Mononuclear cell (primary cell): ENCODE results near the gene USB1. TPM values are rescaled to one million over a fixed set of nuclear protein-coding genes. Genes with fewer than 3 reads are reported as not detected.
"Not testable (repeated sequence)": the region's sequence is repeated elsewhere in the genome, so short reads cannot be mapped to it uniquely, and the experiment has no call there.

ENCODE experiments used
- H3K27me3 ChIP-seq: 2 replicates; pipeline ENCODE4 v1.6.0; 2011; ENCODE audit warnings: low read length, control low read depth; ENCODE audit not compliant: insufficient read depth
- H3K4me1 ChIP-seq: 2 replicates; pipeline ENCODE4 v1.5.1; 2011; ENCODE audit warnings: mild to moderate bottlenecking, low read length, control low read depth; ENCODE audit not compliant: insufficient read depth
- H3K4me3 ChIP-seq: 2 replicates; pipeline ENCODE4 v1.5.1; 2011; ENCODE audit warnings: mild to moderate bottlenecking, low read length, moderate library complexity
- H3K9me3 ChIP-seq: 2 replicates; pipeline ENCODE4 v1.5.1; 2011; ENCODE audit warnings: low read depth, mild to moderate bottlenecking, control low read depth, low read length
- total RNA-seq: library from RNA; depleted of rRNA; stranded (reverse); fragments of >200 nt; gene quantifications from one replicate; pipeline ENCODE4 v1.2.3, GENCODE V29; 2012

USB1 gene
- total RNA-seq, 1 donor = 20.4 TPM

DNA sequence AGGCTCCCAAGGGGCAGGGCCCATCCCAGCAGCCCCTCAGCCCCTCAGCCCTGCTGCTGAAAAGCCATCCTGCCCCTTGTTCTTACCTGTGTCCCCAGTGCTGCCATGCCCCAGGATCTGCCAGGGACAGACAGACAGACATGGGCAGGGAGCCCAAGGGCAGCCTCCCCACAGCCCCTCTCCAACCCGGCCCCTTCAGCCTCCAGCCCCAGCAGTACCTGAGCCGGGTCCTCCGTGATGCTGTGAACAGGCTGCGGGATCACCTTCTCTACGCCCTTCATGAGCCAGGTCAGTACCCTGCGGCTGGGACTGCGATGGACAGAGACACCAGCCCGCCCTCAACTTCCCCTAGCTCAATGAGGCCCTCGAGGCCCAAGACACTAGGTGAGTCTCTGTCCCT lies 38.5 kb upstream of the USB1 start:
- Histone ChIP-seq H3K9me3 (no peaks in the 10 kb centered on the region), H3K4me3 (no peak overlapping the region), H3K4me1 (no peaks in the 10 kb centered on the region), H3K27me3 (no peaks in the 10 kb centered on the region)

DNA sequence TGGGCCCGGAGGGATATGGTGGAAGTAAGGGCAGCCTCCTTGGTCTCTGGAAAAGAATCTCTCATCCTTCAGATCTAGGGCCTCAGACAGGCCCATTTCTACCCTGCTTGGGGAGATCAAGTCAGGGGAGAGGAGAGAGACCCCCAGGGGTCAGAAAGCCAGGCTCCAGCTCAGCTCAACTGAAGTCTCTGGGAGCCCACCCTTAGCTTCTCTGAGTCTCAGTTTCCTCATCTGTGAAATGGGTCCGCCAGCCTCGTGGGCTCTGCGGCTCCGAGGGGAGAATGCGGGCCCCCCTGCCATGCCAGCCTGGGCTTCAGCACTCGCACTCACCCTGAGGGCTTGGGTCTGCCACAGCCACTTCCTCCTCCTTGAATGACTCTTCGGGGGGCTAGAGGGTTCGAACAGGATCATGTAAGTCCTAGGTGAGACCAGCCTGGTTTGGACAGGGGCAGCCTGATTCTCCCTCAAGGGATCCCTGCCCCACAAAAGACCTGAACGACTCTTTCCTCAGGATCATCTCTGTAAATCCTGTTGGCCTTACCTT lies 37.0 kb upstream of the USB1 start:
- H3K4me3 ChIP-seq = no peak overlapping the region
- H3K4me1 ChIP-seq = no peaks in the 10 kb centered on the region
- no peaks in the 10 kb centered on the region for H3K9me3 ChIP-seq
- H3K27me3 ChIP-seq = no peaks in the 10 kb centered on the region

DNA sequence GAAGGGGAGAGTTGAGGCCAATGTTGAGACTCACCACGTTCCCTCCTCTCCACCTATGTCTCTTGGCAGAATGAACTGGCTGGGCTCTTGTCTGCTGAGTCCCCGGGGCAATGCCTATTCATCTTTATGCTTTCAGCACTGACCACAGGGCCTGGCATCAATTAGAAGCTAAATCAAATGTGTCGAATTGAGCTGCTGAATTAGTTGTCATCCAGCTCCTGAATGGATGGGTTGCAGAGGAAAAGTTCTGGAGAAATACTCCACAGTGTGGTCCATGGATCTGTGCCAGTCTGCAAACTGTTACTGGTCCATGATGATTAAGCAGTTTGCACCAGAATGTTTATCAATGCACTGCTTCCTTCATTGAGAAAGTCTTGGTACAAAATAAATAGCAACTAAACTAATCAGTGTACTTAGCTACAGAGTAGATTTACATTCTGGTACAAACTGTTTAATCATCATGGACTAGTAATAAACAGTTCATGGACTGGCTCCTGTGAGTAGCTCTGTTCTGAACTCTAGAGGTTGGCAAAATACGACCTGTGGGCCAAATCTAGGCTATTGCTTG lies 34.9 kb upstream of the USB1 start:
- Histone ChIP-seq H3K4me3 (no peak overlapping the region), H3K9me3 (no peaks in the 10 kb centered on the region), H3K27me3 (no peaks in the 10 kb centered on the region), H3K4me1 (no peaks in the 10 kb centered on the region)

DNA sequence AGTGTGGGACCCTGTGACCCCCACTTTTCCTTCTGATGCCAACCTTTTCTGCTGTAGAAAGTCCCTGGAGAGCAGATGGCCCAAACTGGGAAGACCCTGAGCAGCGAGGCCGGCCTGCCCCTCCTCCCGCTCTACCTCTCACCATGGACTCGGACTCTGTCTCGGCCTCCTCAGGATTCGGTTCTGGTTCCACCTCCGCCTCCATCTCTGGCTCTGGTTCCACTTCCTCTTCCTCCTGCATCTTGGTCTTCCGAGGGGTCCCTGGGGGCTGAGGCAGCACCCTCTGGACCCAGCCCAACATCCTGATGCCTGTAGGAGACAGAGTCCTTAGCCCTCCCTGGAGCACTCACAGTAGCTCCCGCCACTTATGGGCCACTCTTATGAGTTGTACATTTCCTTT lies 34.2 kb upstream of the USB1 start:
- no peaks in the 10 kb centered on the region for H3K27me3 ChIP-seq
- no peaks in the 10 kb centered on the region for H3K4me1 ChIP-seq
- no peak overlapping the region for H3K4me3 ChIP-seq
- H3K9me3 ChIP-seq = no peaks in the 10 kb centered on the region

DNA sequence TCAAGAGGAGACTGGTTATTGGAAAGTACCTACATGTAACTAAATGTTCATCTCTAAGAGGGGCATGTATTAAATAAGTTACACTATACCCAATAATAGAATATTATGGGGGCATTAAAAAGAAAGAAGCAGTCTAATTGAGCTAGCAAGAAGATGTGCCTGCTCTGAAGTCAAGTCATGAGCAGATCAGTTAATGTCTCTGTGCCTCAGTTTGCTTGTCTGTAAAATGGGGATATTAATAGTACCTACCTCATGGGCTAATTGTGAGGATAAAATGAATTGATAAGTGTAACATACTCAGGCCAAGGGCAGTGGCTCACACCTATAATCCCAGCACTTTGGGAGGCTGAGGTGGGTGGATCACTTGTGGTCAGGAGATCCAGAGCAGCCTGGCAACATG lies 33.3 kb upstream of the USB1 start:
- Histone ChIP-seq H3K4me3 (no peak overlapping the region), H3K27me3 (no peaks in the 10 kb centered on the region), H3K4me1 (no peaks in the 10 kb centered on the region), H3K9me3 (no peaks in the 10 kb centered on the region)

DNA sequence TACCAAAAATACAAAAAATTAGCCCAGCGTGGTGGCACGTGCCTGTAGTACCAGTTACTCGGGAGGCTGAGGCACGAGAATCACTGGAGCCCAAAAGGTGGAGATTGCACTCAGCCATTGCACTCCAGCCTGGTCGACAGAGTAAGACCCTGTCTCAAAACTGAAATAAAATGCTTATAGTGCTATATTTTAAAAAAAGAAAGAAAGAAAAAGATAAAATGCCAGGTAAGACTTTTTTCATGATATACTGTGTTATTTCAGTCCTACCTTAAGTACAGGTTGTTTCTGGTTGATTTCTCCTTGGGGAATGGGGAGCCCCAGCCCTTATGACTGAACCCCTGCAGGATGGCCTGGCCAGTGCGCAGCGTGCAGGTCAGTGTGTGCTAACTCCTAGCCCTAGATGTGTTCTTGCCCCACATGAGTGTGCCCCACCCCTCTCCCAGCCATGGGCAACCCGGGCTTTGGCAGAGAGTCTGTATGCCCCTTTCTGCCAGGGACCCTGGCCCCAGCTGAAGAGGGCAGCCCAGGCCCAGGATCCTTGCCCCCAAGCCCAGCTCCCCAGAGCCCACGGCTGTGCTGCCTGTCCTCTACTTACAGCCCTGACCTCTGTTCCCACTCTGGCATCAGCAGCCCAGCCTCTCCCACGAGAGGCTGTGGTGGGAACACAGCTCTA lies 31.6 kb upstream of the USB1 start:
- H3K4me1 ChIP-seq = no peaks in the 10 kb centered on the region
- H3K27me3 ChIP-seq = no peaks in the 10 kb centered on the region
- H3K4me3 ChIP-seq = no peak overlapping the region
- H3K9me3 ChIP-seq = no peaks in the 10 kb centered on the region

DNA sequence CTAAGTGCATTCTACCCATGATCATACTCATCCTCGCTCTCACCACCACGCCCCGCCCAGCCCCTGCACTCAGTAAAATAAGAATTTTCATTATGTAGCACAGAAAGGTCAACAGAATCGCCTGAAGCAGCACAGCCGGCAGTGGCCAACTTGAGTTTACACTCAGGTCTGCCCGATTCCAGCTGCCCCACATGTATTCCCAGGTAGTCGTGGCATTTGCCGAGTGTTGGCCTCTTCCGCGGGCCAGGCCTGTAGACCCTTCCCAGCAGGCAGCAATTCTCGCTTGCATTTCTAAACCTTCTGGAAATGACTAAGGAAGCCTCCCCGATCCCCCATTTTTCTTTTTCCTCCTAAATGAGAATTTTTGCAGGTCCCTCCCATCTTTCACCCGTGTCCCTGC lies 30.9 kb upstream of the USB1 start:
- H3K4me1 ChIP-seq = no peaks in the 10 kb centered on the region
- no peak overlapping the region for H3K4me3 ChIP-seq
- no peaks in the 10 kb centered on the region for H3K27me3 ChIP-seq
- no peaks in the 10 kb centered on the region for H3K9me3 ChIP-seq

DNA sequence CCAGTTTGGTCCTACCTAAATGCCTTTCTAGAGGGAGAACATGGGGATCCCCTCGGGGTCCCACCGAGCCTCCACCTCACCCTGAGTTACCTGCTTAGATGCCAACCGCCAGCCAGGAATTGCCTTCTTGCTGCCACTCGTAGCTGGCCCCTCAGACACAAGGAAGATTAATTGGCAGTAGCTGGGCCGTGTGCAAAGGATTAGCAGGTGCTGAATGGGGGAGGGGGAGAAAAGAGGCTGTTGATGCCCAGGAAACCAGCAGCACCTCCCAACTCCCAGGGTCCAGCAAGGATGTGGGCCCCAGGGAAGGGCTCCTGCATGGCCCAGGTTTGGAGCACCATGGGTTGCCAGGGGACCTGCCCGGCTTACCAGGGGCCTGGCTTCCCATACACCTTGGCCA lies 30.2 kb upstream of the USB1 start, which contains the start of gene CNGB1:
CNGB1 (minus strand) TSS at position 159 of the 400 bp plus-strand sequence. CDS start 3,842 bp downstream, outside the sequence.
- Histone ChIP-seq H3K4me1 (no peaks in the 10 kb centered on the region), H3K27me3 (no peaks in the 10 kb centered on the region), H3K4me3 (no peak within 1 kb of the TSS), H3K9me3 (no peaks in the 10 kb centered on the region)

DNA sequence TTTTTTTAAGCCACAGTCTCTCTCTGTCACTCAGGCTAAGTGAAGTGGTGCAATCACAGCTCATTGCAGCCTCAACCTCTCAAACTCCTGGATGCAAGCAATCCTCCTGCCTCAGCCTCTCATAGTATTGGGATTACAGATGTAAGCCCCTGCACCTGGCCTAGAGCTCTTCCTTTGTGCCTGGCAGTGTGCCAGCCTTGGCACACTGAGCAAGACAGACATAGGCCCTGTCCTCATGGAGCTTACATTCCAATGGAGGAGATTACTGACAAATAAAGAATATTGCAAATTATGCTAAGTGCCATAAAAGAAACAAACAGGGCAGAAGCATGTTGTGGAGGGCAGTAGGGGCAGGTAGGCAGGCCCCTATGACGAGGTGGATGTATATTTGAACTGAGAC lies 29.4 kb upstream of the USB1 start:
- Histone ChIP-seq H3K27me3 (no peaks in the 10 kb centered on the region), H3K4me1 (no peaks in the 10 kb centered on the region), H3K9me3 (no peaks in the 10 kb centered on the region), H3K4me3 (no peak overlapping the region)

DNA sequence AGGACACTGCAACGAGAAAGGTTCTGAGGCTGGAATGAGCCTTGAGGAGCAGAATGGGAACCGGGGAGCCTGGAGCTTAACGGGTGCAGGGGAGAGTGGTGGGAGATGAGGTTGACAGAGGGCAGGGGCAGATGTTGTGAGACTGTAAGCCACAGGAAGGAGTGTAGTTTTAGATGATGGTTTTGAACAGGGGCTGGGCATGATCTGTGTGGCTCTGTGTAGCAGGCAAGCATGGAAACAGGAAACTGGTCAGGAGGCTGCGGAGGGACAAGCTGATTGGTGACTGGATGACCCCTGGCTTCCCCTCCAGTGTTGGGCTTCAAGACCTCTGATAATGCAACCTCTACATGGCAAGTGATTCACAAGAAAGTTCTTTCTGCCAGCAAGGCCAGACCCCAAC lies 28.9 kb upstream of the USB1 start:
- H3K4me3 ChIP-seq = no peak overlapping the region
- no peaks in the 10 kb centered on the region for H3K27me3 ChIP-seq
- no peaks in the 10 kb centered on the region for H3K4me1 ChIP-seq
- no peaks in the 10 kb centered on the region for H3K9me3 ChIP-seq

DNA sequence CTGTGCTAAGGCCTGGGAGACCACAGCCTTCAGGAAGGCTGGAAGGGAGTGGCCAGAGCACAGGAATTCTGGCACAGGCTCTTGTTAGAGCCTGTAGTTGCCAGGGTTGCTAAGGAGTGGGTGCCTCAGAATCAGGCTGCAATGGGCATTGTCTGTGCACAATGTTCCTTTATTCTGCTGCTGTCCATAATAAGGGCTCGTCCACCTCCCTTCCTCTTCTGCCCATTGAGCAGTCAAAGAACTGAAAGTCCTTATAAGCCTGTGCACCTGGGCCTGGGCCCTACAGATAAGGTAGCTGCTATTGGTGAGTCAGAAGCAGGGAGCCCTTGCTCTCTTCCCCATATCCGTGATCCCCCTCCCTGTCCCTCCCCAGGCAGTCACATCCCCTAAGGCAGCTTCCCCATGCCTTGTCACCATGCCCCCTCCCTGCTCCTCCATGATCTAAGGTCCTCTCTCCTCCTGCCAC lies 24.8 kb upstream of the USB1 start:
- Histone ChIP-seq H3K4me3 (no peak overlapping the region), H3K27me3 (no peaks in the 10 kb centered on the region), H3K9me3 (no peaks in the 10 kb centered on the region)

DNA sequence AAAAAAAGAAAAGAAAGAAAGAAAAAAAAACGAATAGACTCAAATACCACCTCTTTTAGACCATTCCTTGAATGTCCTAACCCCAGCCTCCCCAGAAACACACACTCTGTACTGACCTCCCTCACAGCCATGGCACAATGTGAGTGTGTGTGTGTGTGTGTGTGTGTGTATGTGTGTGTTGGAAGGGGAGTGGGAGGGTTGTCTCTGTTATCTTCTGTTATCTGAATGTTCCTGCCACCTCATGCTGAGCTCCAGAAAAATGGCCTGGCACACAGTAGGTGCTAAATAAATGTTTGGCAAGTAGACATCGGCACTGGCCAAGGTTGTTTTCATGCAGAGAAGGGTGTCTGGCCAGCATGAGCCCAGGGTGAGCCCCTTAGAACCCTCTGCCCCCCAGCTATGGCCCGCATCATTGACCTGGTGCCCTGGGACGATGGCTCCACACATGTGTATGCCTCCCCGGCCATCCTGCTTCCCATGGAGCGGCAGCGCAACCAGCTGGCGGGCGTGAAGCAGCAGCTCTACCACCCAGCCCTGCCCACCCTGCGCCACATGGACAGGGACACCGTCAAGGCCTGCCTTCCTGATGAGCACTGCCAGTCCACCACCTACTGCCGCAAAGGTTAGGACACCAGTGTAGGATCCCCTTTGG lies 23.7 kb upstream of the USB1 start:
- H3K9me3 ChIP-seq = no peaks in the 10 kb centered on the region

More for the DNA sequence above, 24.8 kb upstream of the USB1 start:
- no peaks in the 10 kb centered on the region for H3K4me1 ChIP-seq

DNA sequence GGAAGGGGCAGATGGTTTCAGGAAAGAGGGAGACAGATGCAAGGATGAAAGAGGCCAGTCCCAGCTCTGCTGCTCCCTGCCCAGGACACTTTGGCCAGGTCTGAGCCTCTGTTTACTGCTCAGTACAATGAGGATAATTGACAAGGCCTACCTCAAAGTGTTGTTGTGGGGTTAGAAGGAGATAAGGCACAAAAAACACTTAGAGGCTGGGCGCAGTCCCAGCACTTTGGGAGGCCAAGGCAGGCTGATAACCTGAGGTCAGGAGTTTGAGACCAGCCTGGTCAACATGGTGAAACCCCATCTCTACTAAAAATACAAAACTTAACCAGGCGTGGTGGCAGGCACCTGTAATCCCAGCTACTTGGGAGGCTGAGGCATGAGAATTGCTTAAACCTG lies 23.1 kb upstream of the USB1 start:
- H3K4me1 ChIP-seq, H3K27me3 ChIP-seq, H3K9me3 ChIP-seq, H3K4me3 ChIP-seq: not testable (repeated sequence)

More for the DNA sequence above, 23.7 kb upstream of the USB1 start:
- H3K27me3 ChIP-seq = no peaks in the 10 kb centered on the region
- H3K4me1 ChIP-seq = no peaks in the 10 kb centered on the region
- no peak overlapping the region for H3K4me3 ChIP-seq

DNA sequence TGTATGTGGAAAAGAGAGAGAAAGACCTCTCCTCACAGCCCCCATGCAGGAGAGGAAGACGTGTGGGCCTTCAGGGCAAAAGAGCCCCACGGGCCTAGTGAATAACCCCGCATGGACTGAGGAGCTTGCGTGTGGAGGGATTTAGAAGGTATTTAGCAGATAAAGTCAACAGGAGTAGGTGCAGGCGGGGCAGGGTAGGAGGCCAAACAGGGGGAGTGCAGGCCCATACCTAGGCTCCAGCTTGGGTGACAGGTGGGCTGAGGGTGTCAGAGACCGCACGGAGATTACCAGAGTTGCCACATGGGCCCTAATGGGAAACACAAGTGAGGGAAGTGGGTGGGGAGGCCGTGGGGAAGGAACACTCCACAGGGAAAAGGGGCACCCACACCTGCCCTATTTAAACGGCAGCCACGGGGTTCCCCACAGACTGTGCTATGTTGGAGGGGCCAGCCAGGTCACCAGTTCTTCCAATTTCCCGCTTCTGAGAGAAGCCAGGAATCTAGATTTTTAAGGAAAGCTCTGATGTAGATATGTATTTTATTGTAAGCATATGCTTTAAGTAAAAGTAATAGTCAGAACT lies 22.1 kb upstream of the USB1 start:
- Histone ChIP-seq H3K4me3 (no peak overlapping the region), H3K27me3 (no peaks in the 10 kb centered on the region), H3K9me3 (no peaks in the 10 kb centered on the region), H3K4me1 (peaks cover 2% of the 10 kb centered on the region)

DNA sequence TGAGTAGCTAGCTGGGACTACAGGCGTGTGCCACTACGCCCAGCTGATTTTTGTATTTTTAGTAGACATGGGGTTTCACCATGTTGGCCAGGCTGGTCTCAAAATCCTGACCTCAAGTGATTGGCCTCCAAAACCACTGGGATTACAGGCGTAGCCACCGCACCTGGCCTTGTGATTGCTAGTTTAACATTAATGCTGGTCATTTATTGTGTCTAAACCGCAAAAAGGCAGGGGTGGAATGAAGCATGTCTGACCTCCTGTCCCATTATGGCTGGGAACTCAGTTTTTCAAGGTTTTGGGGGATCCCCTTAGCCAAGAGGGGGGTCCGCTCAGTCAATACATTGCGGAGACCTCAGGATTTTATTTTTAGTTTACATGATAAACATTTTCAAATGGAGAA lies 19.6 kb upstream of the USB1 start:
- Histone ChIP-seq H3K27me3 (no peaks in the 10 kb centered on the region), H3K4me1 (peaks cover 13% of the 10 kb centered on the region), H3K4me3 (no peak overlapping the region), H3K9me3 (no peaks in the 10 kb centered on the region)
